ENCODE measurements around the gene CACNG8. TPM values are rescaled to one million over a fixed set of nuclear protein-coding genes. Genes with fewer than 3 reads are reported as not detected.

CACNG8 gene
- total RNA-seq (2014; rRNA removed; shearing (Covaris generic)) (0.11 TPM in 1 of 2 replicates, not detected in the other), polyA plus RNA-seq (2016; fragmentation: Nextera tagmentation; extraction: Ambion mirVana) (not detected in 2 replicates)

GRCh38 chr19:53962887-53963431, at the start of gene CACNG8:
Gene CACNG8, plus strand, starts transcription at chr19:53962937.
- in situ Hi-C loops (cut with MboI), result no loop called here
- no peak within 1 kb of the TSS for H2AFZ ChIP-seq
- no peaks in the 10 kb centered on the region for H3K9me2 ChIP-seq (ENCODE audit: insufficient read depth)
- 6 to 7% methylated on average over 41 to 50 of the region's 55 CpGs for WGBS, 2 experiments (ENCODE audit: low coverage in 1 of 2, low lambda C conversion rate in 2 of 2, missing lambda C conversion rate in 2 of 2)
- H3K4me3 ChIP-seq, result no peak within 1 kb of the TSS
- no peaks in the 10 kb centered on the region for H3K4me1 ChIP-seq (ENCODE audit: insufficient read depth)
- TF ChIP-seq EZH2phosphoT487 (IDR thresholded peaks at IDR 0.05; ENCODE audit: insufficient read depth, low read depth) (no peak), EZH2 (IDR thresholded peaks at IDR 0.05; ENCODE audit: insufficient read depth, poor library complexity, severe bottlenecking) (no peak)
- DNase-seq, result no peak
- no peaks in the 10 kb centered on the region for H3F3A ChIP-seq (ENCODE audit: insufficient read depth)
- no peak within 1 kb of the TSS for H3K9ac ChIP-seq
- peaks cover 50% of the 10 kb centered on the region for H3K27me3 ChIP-seq (replicated peaks; ENCODE audit: insufficient read depth)
- H3K27ac ChIP-seq, result no peak within 1 kb of the TSS
- H3K9me3 ChIP-seq (ENCODE audit: low read depth), result no peaks in the 10 kb centered on the region
- no peaks in the 10 kb centered on the region for H4K20me1 ChIP-seq (ENCODE audit: insufficient read depth)
- H3K79me2 ChIP-seq (ENCODE audit: insufficient read depth), result no peaks in the 10 kb centered on the region
- H3K4me2 ChIP-seq (ENCODE audit: unreplicated experiment), result no peak within 1 kb of the TSS
- no peaks in the 10 kb centered on the region for H3K36me3 ChIP-seq (ENCODE audit: low read depth)

- no peak overlapping the region for H3K4me2 ChIP-seq (ENCODE audit: unreplicated experiment)
- in situ Hi-C loops (cut with MboI), result no loop called here
- H4K20me1 ChIP-seq (ENCODE audit: insufficient read depth), result no peaks in the 10 kb centered on the region
- no peaks in the 10 kb centered on the region for H3K36me3 ChIP-seq (ENCODE audit: low read depth)
- no peaks in the 10 kb centered on the region for H3K9me2 ChIP-seq (ENCODE audit: insufficient read depth)
- no peaks in the 10 kb centered on the region for H3K4me1 ChIP-seq (ENCODE audit: insufficient read depth)
- no peaks in the 10 kb centered on the region for H3K79me2 ChIP-seq (ENCODE audit: insufficient read depth)
- 44 to 48% methylated on average over 6 to 8 of the region's 8 CpGs for WGBS, 2 experiments (ENCODE audit: low coverage in 1 of 2, low lambda C conversion rate in 2 of 2, missing lambda C conversion rate in 2 of 2)
- no peaks in the 10 kb centered on the region for H3K9me3 ChIP-seq (ENCODE audit: low read depth)
- H2AFZ ChIP-seq, result no peak overlapping the region
- TF ChIP-seq EZH2phosphoT487 (IDR thresholded peaks at IDR 0.05; ENCODE audit: insufficient read depth, low read depth) (no peak), EZH2 (IDR thresholded peaks at IDR 0.05; ENCODE audit: insufficient read depth, poor library complexity, severe bottlenecking) (no peak)
- H3K27me3 ChIP-seq (replicated peaks; ENCODE audit: insufficient read depth), result peaks cover 22% of the 10 kb centered on the region
- no peak overlapping the region for H3K27ac ChIP-seq
- no peak overlapping the region for H3K4me3 ChIP-seq
- H3K9ac ChIP-seq, result no peak overlapping the region
- H3F3A ChIP-seq (ENCODE audit: insufficient read depth), result no peaks in the 10 kb centered on the region
- DNase-seq, result no peak
These were observed 47.7 kb upstream of the CACNG8 start for GRCh38 chr19:53915000-53915399.

GRCh38 chr19:53916004-53916403, 46.7 kb upstream of the CACNG8 start:
- no peak for TF ChIP-seq EZH2 (IDR thresholded peaks at IDR 0.05; ENCODE audit: insufficient read depth, poor library complexity, severe bottlenecking)
- TF ChIP-seq EZH2phosphoT487 (IDR thresholded peaks at IDR 0.05; ENCODE audit: insufficient read depth, low read depth), result no peak
- H3K9me2 ChIP-seq (ENCODE audit: insufficient read depth), result no peaks in the 10 kb centered on the region
- 58 to 77% methylated on average over 6 of the region's 6 CpGs for WGBS, 2 experiments (ENCODE audit: low coverage in 1 of 2, low lambda C conversion rate in 2 of 2, missing lambda C conversion rate in 2 of 2)
- no peaks in the 10 kb centered on the region for H3K36me3 ChIP-seq (ENCODE audit: low read depth)
- peaks cover 12% of the 10 kb centered on the region; the same call in 1 of the 2 replicates for H3K27me3 ChIP-seq (replicated peaks; ENCODE audit: insufficient read depth)
- H2AFZ ChIP-seq, result no peak overlapping the region
- H3K27ac ChIP-seq, result no peak overlapping the region
- no peak for DNase-seq
- H3K9me3 ChIP-seq (ENCODE audit: low read depth), result no peaks in the 10 kb centered on the region
- no peaks in the 10 kb centered on the region for H3K4me1 ChIP-seq (ENCODE audit: insufficient read depth)
- H3K9ac ChIP-seq, result no peak overlapping the region
- no peaks in the 10 kb centered on the region for H3F3A ChIP-seq (ENCODE audit: insufficient read depth)
- no peaks in the 10 kb centered on the region for H3K79me2 ChIP-seq (ENCODE audit: insufficient read depth)
- no peak overlapping the region for H3K4me3 ChIP-seq
- no peaks in the 10 kb centered on the region for H4K20me1 ChIP-seq (ENCODE audit: insufficient read depth)
- H3K4me2 ChIP-seq (ENCODE audit: unreplicated experiment), result no peak overlapping the region
- in situ Hi-C loops (cut with MboI), result no loop called here

GRCh38 chr19:53917356-53917755, 45.4 kb upstream of the CACNG8 start:
- Histone ChIP-seq H3K4me2 (ENCODE audit: unreplicated experiment) (no peak overlapping the region), H3K27me3 (replicated peaks; ENCODE audit: insufficient read depth) (no peaks in the 10 kb centered on the region), H3K9me2 (ENCODE audit: insufficient read depth) (no peaks in the 10 kb centered on the region), H4K20me1 (ENCODE audit: insufficient read depth) (no peaks in the 10 kb centered on the region), H2AFZ (no peak overlapping the region), H3K36me3 (ENCODE audit: low read depth) (no peaks in the 10 kb centered on the region), H3K27ac (no peak overlapping the region), H3F3A (ENCODE audit: insufficient read depth) (no peaks in the 10 kb centered on the region), H3K4me1 (ENCODE audit: insufficient read depth) (no peaks in the 10 kb centered on the region), H3K9ac (no peak overlapping the region), H3K79me2 (ENCODE audit: insufficient read depth) (no peaks in the 10 kb centered on the region), H3K9me3 (ENCODE audit: low read depth) (no peaks in the 10 kb centered on the region), H3K4me3 (no peak overlapping the region)
- DNase-seq, result no peak
- 74 to 81% methylated on average over 7 of the region's 7 CpGs for WGBS, 2 experiments (ENCODE audit: low coverage in 1 of 2, low lambda C conversion rate in 2 of 2, missing lambda C conversion rate in 2 of 2)
- in situ Hi-C loops (cut with MboI), result no loop called here
- TF ChIP-seq EZH2 (IDR thresholded peaks at IDR 0.05; ENCODE audit: insufficient read depth, poor library complexity, severe bottlenecking), result no peak
- no peak for TF ChIP-seq EZH2phosphoT487 (IDR thresholded peaks at IDR 0.05; ENCODE audit: insufficient read depth, low read depth)

Data from GM23248 (cell line).